Measurements from ENCODE around the gene IFNA21. TPM values are rescaled to one million over a fixed set of nuclear protein-coding genes. Genes with fewer than 3 reads are reported as not detected.
A peak's percentile ranks its signal among the peaks of the same experiment; 100 is the strongest.
"Not testable (repeated sequence)": the region's sequence is repeated elsewhere in the genome, so short reads cannot be mapped to it uniquely, and the experiment has no call there.

Gene IFNA21
- total and polyA plus RNA-seq, 5 donors from 2014 or later, result not detected

GRCh38 chr9:21194867-21195776 is 28.7 kb upstream of the IFNA21 start:
- ATAC-seq (ENCODE audit: low read depth in 2 of 2), result peak; percentile 71 to 73
- not testable (repeated sequence) for H3K27me3 ChIP-seq (ENCODE audit: control insufficient read depth, insufficient read depth, low read length); H3K9me3 Mint-ChIP-seq; H3K4me3 ChIP-seq (ENCODE audit: low read depth, low read length); H3K4me1 Mint-ChIP-seq; H3K27me3 Mint-ChIP-seq; H3K36me3 ChIP-seq (ENCODE audit: control insufficient read depth, insufficient read depth, low read length); H3K27ac ChIP-seq (ENCODE audit: insufficient read depth, low read length, poor library complexity, severe bottlenecking); H3K9me3 ChIP-seq (ENCODE audit: control insufficient read depth in 2 of 2, low read length in 2 of 2); H3K4me1 ChIP-seq (ENCODE audit: control insufficient read depth, insufficient read depth, low read length, poor library complexity, severe bottlenecking); H3K36me3 Mint-ChIP-seq
- Mint-ChIP-seq H3K4me3 (peak overlapping the region in 3 of 4 donors; percentile 5 to 72 (median 27)), H3K27ac (peak overlapping the region in 2 of 3 donors; percentile 15 to 39)
- DNase-seq, result peak; percentile 4 to 39 (median 38)

- not testable (repeated sequence) for DNase-seq; H3K36me3 Mint-ChIP-seq; H3K4me1 ChIP-seq (ENCODE audit: control insufficient read depth, insufficient read depth, low read length, poor library complexity, severe bottlenecking); ATAC-seq (ENCODE audit: low read depth in 2 of 2); H3K27ac ChIP-seq (ENCODE audit: insufficient read depth, low read length, poor library complexity, severe bottlenecking); H3K27me3 ChIP-seq (ENCODE audit: control insufficient read depth, insufficient read depth, low read length); H3K4me3 Mint-ChIP-seq; H3K27ac Mint-ChIP-seq; H3K4me1 Mint-ChIP-seq; H3K9me3 ChIP-seq (ENCODE audit: control insufficient read depth in 2 of 2, low read length in 2 of 2); H3K36me3 ChIP-seq (ENCODE audit: control insufficient read depth, insufficient read depth, low read length); H3K9me3 Mint-ChIP-seq; H3K4me3 ChIP-seq (ENCODE audit: low read depth, low read length)
- H3K27me3 Mint-ChIP-seq, result peaks cover 14% of the 10 kb centered on the region
These were observed 21.0 kb upstream of the IFNA21 start, which contains the start of gene IFNA4 for GRCh38 chr9:21187487-21187886. Gene IFNA4 (minus strand): TSS chr9:21187587. CDS start chr9:21187531, 56 bp downstream.

DNA sequence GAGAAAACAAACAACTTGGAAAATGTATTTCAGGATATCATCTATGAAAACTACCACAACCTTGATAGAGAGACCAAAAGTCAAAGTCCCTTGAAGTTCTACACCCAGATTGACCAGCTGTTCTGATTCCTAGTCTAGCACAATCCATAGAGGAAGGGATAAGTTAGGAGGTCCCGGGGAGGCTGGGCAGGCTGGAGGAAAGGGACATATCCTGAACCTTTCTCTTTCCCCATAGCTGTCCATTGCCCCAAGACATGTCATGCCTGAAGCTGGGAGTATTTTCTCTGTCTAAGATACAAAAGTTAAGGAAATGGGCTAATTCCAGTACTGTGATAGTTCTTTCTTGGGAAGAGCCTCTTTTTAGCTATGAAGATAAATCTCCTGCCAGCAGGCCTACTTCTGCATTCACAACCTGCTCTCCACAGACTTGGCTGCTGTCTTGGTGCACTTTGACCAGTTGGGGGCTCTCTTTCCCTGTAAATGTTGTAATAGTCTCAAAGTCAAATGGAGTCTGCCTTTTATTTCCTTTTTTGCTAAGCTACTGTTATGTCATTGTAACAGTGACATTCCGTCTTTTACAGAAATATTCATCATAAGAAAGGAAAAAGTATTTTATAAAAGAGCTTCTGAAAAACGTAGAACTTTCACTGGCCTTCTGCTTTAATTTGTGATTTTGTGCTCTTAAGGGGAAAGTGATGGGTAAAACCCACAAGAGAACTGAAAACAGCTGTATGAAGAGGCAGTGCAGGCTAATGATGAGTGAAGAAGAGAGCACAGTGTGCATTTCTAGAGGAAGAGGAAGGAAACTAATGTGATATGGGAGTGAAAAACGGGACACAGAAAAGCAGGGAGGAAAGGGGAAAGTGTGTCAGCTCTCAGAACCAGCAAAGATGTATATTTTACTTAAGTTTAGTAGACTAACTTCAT is 16.6 kb upstream of the IFNA21 start:
- H3K36me3 ChIP-seq (ENCODE audit: control insufficient read depth, insufficient read depth, low read length); H3K27ac Mint-ChIP-seq; H3K27me3 Mint-ChIP-seq; H3K27ac ChIP-seq (ENCODE audit: insufficient read depth, low read length, poor library complexity, severe bottlenecking); H3K9me3 Mint-ChIP-seq; H3K4me3 Mint-ChIP-seq; H3K4me1 Mint-ChIP-seq; H3K4me3 ChIP-seq (ENCODE audit: low read depth, low read length); H3K27me3 ChIP-seq (ENCODE audit: control insufficient read depth, insufficient read depth, low read length); H3K36me3 Mint-ChIP-seq; H3K4me1 ChIP-seq (ENCODE audit: control insufficient read depth, insufficient read depth, low read length, poor library complexity, severe bottlenecking); H3K9me3 ChIP-seq (ENCODE audit: control insufficient read depth in 2 of 2, low read length in 2 of 2): not testable (repeated sequence)
- DNase-seq, result peak in 2 of 3 donors; percentile 5 to 41
- peak; percentile 59 to 73 for ATAC-seq (ENCODE audit: low read depth in 2 of 2)

GRCh38 chr9:21174671-21175070 is 8.2 kb upstream of the IFNA21 start:
- Mint-ChIP-seq H3K27me3 (peaks cover 6% of the 10 kb centered on the region), H3K9me3 (peaks cover 0 to 1% (median 0%) of the 10 kb centered on the region in 7 donors), H3K4me3 (no peak overlapping the region), H3K4me1 (no peaks in the 10 kb centered on the region), H3K27ac (no peak overlapping the region), H3K36me3 (no peaks in the 10 kb centered on the region)
- no peak overlapping the region for H3K27ac ChIP-seq (ENCODE audit: insufficient read depth, low read length, poor library complexity, severe bottlenecking)
- H3K36me3 ChIP-seq (ENCODE audit: control insufficient read depth, insufficient read depth, low read length), result no peaks in the 10 kb centered on the region
- H3K27me3 ChIP-seq (ENCODE audit: control insufficient read depth, insufficient read depth, low read length), result peaks cover 3% of the 10 kb centered on the region
- no peaks in the 10 kb centered on the region for H3K4me1 ChIP-seq (ENCODE audit: control insufficient read depth, insufficient read depth, low read length, poor library complexity, severe bottlenecking)
- no peak overlapping the region for H3K4me3 ChIP-seq (ENCODE audit: low read depth, low read length)
- no peaks in the 10 kb centered on the region for H3K9me3 ChIP-seq (ENCODE audit: control insufficient read depth in 2 of 2, low read length in 2 of 2)
- no peak for DNase-seq
- no peak for ATAC-seq (ENCODE audit: low read depth in 2 of 2)

- ATAC-seq (ENCODE audit: low read depth in 2 of 2) (no peak), DNase-seq (no peak)
- Histone ChIP-seq H3K4me3 (ENCODE audit: low read depth, low read length) (no peak overlapping the region), H3K4me1 (ENCODE audit: control insufficient read depth, insufficient read depth, low read length, poor library complexity, severe bottlenecking) (no peaks in the 10 kb centered on the region), H3K36me3 (ENCODE audit: control insufficient read depth, insufficient read depth, low read length) (no peaks in the 10 kb centered on the region), H3K27me3 (ENCODE audit: control insufficient read depth, insufficient read depth, low read length) (peaks cover 3% of the 10 kb centered on the region), H3K9me3 (ENCODE audit: control insufficient read depth in 2 of 2, low read length in 2 of 2) (no peaks in the 10 kb centered on the region), H3K27ac (ENCODE audit: insufficient read depth, low read length, poor library complexity, severe bottlenecking) (no peak overlapping the region)
- Mint-ChIP-seq H3K4me3 (no peak overlapping the region), H3K27me3 (peaks cover 6% of the 10 kb centered on the region), H3K27ac (no peak overlapping the region), H3K4me1 (no peaks in the 10 kb centered on the region), H3K36me3 (no peaks in the 10 kb centered on the region), H3K9me3 (no peaks in the 10 kb centered on the region)
These were observed 5.7 kb upstream of the IFNA21 start for GRCh38 chr9:21172156-21172555.

DNA sequence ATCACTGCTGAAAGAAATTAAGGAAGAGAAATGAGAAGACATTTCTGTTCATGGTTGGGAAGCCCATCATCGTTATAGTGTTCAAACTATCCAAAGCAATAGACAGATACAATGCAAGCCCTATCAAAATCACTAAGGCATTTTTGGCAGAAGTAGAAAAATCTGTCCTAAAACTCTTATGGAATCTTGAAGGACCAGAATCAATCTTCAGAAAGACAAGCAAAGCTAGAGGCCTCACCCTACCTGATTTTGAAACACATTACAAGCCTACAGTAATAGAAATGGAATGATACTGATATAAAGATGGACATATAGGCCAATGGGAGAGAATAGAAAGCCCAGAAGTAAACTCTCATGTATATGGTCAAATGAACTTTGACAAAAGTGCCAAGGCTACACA is 4.9 kb upstream of the IFNA21 start:
- H3K4me3 Mint-ChIP-seq, result no peak overlapping the region
- no peaks in the 10 kb centered on the region for H3K36me3 ChIP-seq (ENCODE audit: control insufficient read depth, insufficient read depth, low read length)
- H3K4me3 ChIP-seq (ENCODE audit: low read depth, low read length), result no peak overlapping the region
- H3K4me1 Mint-ChIP-seq, result no peaks in the 10 kb centered on the region
- ATAC-seq (ENCODE audit: low read depth in 2 of 2) (no peak), DNase-seq (no peak)
- H3K27ac ChIP-seq (ENCODE audit: insufficient read depth, low read length, poor library complexity, severe bottlenecking), result no peak overlapping the region
- H3K27me3 Mint-ChIP-seq, result peaks cover 7% of the 10 kb centered on the region
- H3K27ac Mint-ChIP-seq, result no peak overlapping the region
- peaks cover 3% of the 10 kb centered on the region for H3K27me3 ChIP-seq (ENCODE audit: control insufficient read depth, insufficient read depth, low read length)
- no peaks in the 10 kb centered on the region for H3K36me3 Mint-ChIP-seq
- no peaks in the 10 kb centered on the region for H3K9me3 ChIP-seq (ENCODE audit: control insufficient read depth in 2 of 2, low read length in 2 of 2)
- no peaks in the 10 kb centered on the region for H3K4me1 ChIP-seq (ENCODE audit: control insufficient read depth, insufficient read depth, low read length, poor library complexity, severe bottlenecking)
- H3K9me3 Mint-ChIP-seq, result no peaks in the 10 kb centered on the region

DNA sequence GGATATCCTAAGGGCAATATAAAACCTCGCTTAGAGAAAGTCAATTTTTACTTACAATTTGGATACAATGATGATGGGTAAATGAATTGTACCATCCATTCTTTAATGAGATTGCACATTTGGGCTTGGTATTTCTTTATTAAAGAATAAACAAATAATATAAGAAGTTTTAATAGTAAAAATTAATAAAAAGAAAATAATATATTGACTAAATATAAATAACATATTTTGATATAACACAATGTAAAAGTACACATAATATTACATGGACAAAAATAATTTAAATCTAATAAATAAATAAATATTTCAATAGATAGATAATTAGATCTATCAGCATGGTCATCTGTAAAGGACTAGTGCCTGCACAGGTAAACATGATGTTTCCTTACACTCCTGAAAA is 944 bp downstream of the IFNA21 start:
- peaks cover 11% of the 10 kb centered on the region for H3K27me3 Mint-ChIP-seq

More for the DNA sequence above, 944 bp downstream of the IFNA21 start:
- H3K36me3 ChIP-seq (ENCODE audit: control insufficient read depth, insufficient read depth, low read length), result no peaks in the 10 kb centered on the region
- no peaks in the 10 kb centered on the region for H3K9me3 ChIP-seq (ENCODE audit: control insufficient read depth in 2 of 2, low read length in 2 of 2)
- H3K9me3 Mint-ChIP-seq, result peaks cover 0 to 2% (median 0%) of the 10 kb centered on the region in 7 donors
- H3K4me1 ChIP-seq (ENCODE audit: control insufficient read depth, insufficient read depth, low read length, poor library complexity, severe bottlenecking), result no peaks in the 10 kb centered on the region
- ATAC-seq (ENCODE audit: low read depth in 2 of 2) (no peak), DNase-seq (no peak)
- no peak overlapping the region for H3K4me3 ChIP-seq (ENCODE audit: low read depth, low read length)
- no peaks in the 10 kb centered on the region for H3K27me3 ChIP-seq (ENCODE audit: control insufficient read depth, insufficient read depth, low read length)
- H3K27ac Mint-ChIP-seq, result no peak overlapping the region
- no peaks in the 10 kb centered on the region for H3K36me3 Mint-ChIP-seq
- peaks cover 4 to 14% (median 10%) of the 10 kb centered on the region in 4 donors for H3K4me1 Mint-ChIP-seq
- H3K27ac ChIP-seq (ENCODE audit: insufficient read depth, low read length, poor library complexity, severe bottlenecking), result no peak overlapping the region
- H3K4me3 Mint-ChIP-seq, result no peak overlapping the region
